GM19467 (cell line): Measurements from ENCODE around the gene KPNA4.
A peak's percentile ranks its signal among the peaks of the same experiment; 100 is the strongest.
"Not testable (repeated sequence)": the region's sequence is repeated elsewhere in the genome, so short reads cannot be mapped to it uniquely, and the experiment has no call there.

ENCODE experiments used
- ATAC-seq: cut with Tn5 transposase; IDR thresholded peaks from one replicate; pipeline ENCODE4 v1.9.1; 2021; ENCODE audit warnings: mild to moderate bottlenecking, moderate library complexity; ENCODE audit not compliant: unreplicated experiment

KPNA4 gene

GRCh38 chr3:160455846-160456245, 109.5 kb downstream of the KPNA4 start:
- ATAC-seq, result no peak

- no peak for ATAC-seq
Measured at GRCh38 chr3:160454995-160455394, 110.4 kb downstream of the KPNA4 start.

GRCh38 chr3:160452251-160452650, 113.1 kb downstream of the KPNA4 start:
- not testable (repeated sequence) for ATAC-seq

GRCh38 chr3:160451602-160452001, 113.8 kb downstream of the KPNA4 start:
- no peak for ATAC-seq

- no peak for ATAC-seq
Measured at GRCh38 chr3:160450846-160451245, 114.5 kb downstream of the KPNA4 start.

- peak; percentile 95 for ATAC-seq
Measured at GRCh38 chr3:160449636-160450598, 115.5 kb downstream of the KPNA4 start, which contains the start of gene TRIM59. Gene TRIM59 (minus strand): TSS chr3:160449786. CDS start chr3:160439183, 10,603 bp downstream.

- ATAC-seq, result peak; percentile 41
Measured at GRCh38 chr3:160448845-160449635, 116.3 kb downstream of the KPNA4 start.

- ATAC-seq, result no peak
Measured at GRCh38 chr3:160447544-160447943, 117.8 kb downstream of the KPNA4 start.

GRCh38 chr3:160446522-160447056, 118.8 kb downstream of the KPNA4 start:
- ATAC-seq, result no peak

GRCh38 chr3:160445854-160446253, 119.5 kb downstream of the KPNA4 start:
- no peak for ATAC-seq
